Activated T-helper 17 cell treated with anti-CD3 and anti-CD28 coated beads, Interleukin-2, amount 50 U/mL, for 72 hours (primary cell): ENCODE data around the gene PLCH1. TPM values are rescaled to one million over a fixed set of nuclear protein-coding genes. Genes with fewer than 3 reads are reported as not detected.

Source experiments
- ATAC-seq: fragments of 150-1000 bp; cut with Tn5 transposase; replicated peaks from 2 replicates; pipeline ENCODE4 v1.10.0; 2021; ENCODE audit warnings: mild to moderate bottlenecking, moderate library complexity
- H3K27ac Mint-ChIP-seq: one replicate; pipeline ENCODE4 v1.8.0; 2022; ENCODE audit warnings: mixed read lengths
- H3K27me3 Mint-ChIP-seq: one replicate; pipeline ENCODE4 v1.8.0; 2022; ENCODE audit warnings: mixed read lengths
- H3K36me3 Mint-ChIP-seq: one replicate; pipeline ENCODE4 v1.8.0; 2022; ENCODE audit warnings: low read depth, mild to moderate bottlenecking, mixed read lengths
- H3K4me1 Mint-ChIP-seq: one replicate; pipeline ENCODE4 v1.8.0; 2022; ENCODE audit warnings: mixed read lengths
- H3K4me3 Mint-ChIP-seq: one replicate; pipeline ENCODE4 v1.8.0; 2022; ENCODE audit warnings: mild to moderate bottlenecking, mixed read lengths
- H3K9me3 Mint-ChIP-seq: one replicate; pipeline ENCODE4 v1.8.0; 2022; ENCODE audit warnings: mixed read lengths
- total RNA-seq, 2 donors: library from RNA; stranded (reverse); gene quantifications; one replicate each; pipeline ENCODE4 v1.2.3, GENCODE V29; 2022

PLCH1 gene
- total RNA-seq, 2 donors from 2014 or later: 0.24 TPM; not detected in 1

DNA sequence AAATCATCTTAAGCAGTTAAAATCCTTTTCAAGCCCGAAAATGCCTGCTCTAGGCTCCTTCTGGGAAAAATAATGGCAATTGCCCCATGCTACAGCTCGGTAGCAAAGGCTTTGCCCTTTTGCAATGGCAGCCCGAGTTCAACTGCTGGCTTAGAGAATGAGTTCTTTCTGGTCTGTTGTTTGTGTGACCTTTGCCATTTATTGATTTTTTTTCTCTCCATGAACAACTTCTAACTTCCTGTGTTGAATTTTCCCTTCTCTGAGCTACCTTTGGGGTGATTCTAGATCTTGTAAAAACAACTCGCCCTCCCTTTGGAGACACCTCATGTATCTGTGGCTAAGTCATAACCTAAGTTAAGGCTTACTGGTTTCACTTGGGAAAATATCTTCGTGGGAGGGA lies 139.3 kb downstream of the PLCH1 start:
- H3K4me3 Mint-ChIP-seq: no peak overlapping the region
- no peak for ATAC-seq
- H3K27me3 Mint-ChIP-seq: peaks cover 14% of the 10 kb centered on the region
- no peaks in the 10 kb centered on the region for H3K4me1 Mint-ChIP-seq
- H3K36me3 Mint-ChIP-seq: no peaks in the 10 kb centered on the region
- H3K9me3 Mint-ChIP-seq: no peaks in the 10 kb centered on the region
- no peak overlapping the region for H3K27ac Mint-ChIP-seq

- H3K4me1 Mint-ChIP-seq: no peaks in the 10 kb centered on the region
- H3K27ac Mint-ChIP-seq: no peak overlapping the region
- H3K9me3 Mint-ChIP-seq: no peaks in the 10 kb centered on the region
- H3K4me3 Mint-ChIP-seq: no peak overlapping the region
- no peak for ATAC-seq
- peaks cover 14% of the 10 kb centered on the region for H3K27me3 Mint-ChIP-seq
- H3K36me3 Mint-ChIP-seq: no peaks in the 10 kb centered on the region
Measured at GRCh38 chr3:155604967-155605366, 139.9 kb downstream of the PLCH1 start.

GRCh38 chr3:155604126-155604525 lies 140.7 kb downstream of the PLCH1 start:
- Mint-ChIP-seq H3K36me3 (no peaks in the 10 kb centered on the region), H3K27me3 (peaks cover 11% of the 10 kb centered on the region), H3K27ac (no peak overlapping the region), H3K4me3 (no peak overlapping the region), H3K9me3 (no peaks in the 10 kb centered on the region), H3K4me1 (no peaks in the 10 kb centered on the region)
- no peak for ATAC-seq

- H3K9me3 Mint-ChIP-seq: no peaks in the 10 kb centered on the region
- peaks cover 7% of the 10 kb centered on the region for H3K27me3 Mint-ChIP-seq
- ATAC-seq: no peak
- no peak overlapping the region for H3K4me3 Mint-ChIP-seq
- H3K27ac Mint-ChIP-seq: no peak overlapping the region
- no peaks in the 10 kb centered on the region for H3K4me1 Mint-ChIP-seq
- no peaks in the 10 kb centered on the region for H3K36me3 Mint-ChIP-seq
Measured at GRCh38 chr3:155603302-155603701, 141.6 kb downstream of the PLCH1 start.

DNA sequence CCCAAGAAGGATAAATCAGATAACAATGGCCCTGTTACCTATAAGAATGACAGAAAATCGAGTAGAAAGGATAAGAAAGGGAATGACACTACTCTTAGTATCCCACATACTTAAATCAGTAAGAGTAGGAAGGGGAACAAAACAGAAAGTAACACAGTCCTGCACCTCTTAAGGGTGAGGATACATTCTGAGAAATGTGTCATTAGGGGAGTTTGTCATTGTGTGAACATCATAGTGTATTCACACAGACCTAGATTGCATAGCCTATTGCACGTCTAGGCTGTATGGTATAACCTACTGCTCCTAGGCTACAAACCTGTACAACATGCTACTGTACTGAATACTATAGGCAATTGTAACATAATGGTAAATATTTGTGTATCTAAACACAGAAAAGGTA lies 142.6 kb downstream of the PLCH1 start:
- Mint-ChIP-seq H3K4me3 (no peak overlapping the region), H3K27me3 (peaks cover 7% of the 10 kb centered on the region), H3K27ac (no peak overlapping the region), H3K4me1 (no peaks in the 10 kb centered on the region), H3K36me3 (no peaks in the 10 kb centered on the region), H3K9me3 (no peaks in the 10 kb centered on the region)
- ATAC-seq: peak; percentile 67

- Mint-ChIP-seq H3K27me3 (no peaks in the 10 kb centered on the region), H3K36me3 (no peaks in the 10 kb centered on the region), H3K27ac (no peak overlapping the region), H3K4me1 (no peaks in the 10 kb centered on the region), H3K4me3 (no peak overlapping the region), H3K9me3 (no peaks in the 10 kb centered on the region)
- ATAC-seq: no peak
Measured at GRCh38 chr3:155598671-155599070, 146.2 kb downstream of the PLCH1 start.

DNA sequence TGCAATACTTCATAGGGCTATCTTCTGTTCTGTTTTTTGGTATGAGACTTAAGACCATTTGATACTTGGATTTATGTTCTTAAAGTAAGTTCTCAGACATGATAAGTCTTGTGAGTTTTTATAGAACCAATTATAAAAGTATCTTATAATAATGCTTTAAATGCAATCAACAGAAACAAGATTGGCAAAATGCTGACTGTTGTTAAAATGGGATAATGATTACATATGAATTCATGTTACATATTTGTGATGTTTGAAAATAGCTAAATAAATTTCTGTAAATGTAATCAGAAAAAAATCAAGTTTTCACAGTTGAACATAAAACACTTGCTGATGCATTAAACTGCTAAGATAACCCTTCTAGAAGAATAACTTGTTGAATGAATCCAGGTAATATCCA lies 148.3 kb downstream of the PLCH1 start:
- no peak for ATAC-seq
- H3K27me3 Mint-ChIP-seq: no peaks in the 10 kb centered on the region
- no peak overlapping the region for H3K4me3 Mint-ChIP-seq
- H3K27ac Mint-ChIP-seq: no peak overlapping the region
- H3K4me1 Mint-ChIP-seq: no peaks in the 10 kb centered on the region
- H3K36me3 Mint-ChIP-seq: no peaks in the 10 kb centered on the region
- no peaks in the 10 kb centered on the region for H3K9me3 Mint-ChIP-seq

GRCh38 chr3:155595371-155595770 lies 149.5 kb downstream of the PLCH1 start:
- no peak overlapping the region for H3K4me3 Mint-ChIP-seq
- no peaks in the 10 kb centered on the region for H3K36me3 Mint-ChIP-seq
- no peak for ATAC-seq
- H3K4me1 Mint-ChIP-seq: no peaks in the 10 kb centered on the region
- H3K27me3 Mint-ChIP-seq: no peaks in the 10 kb centered on the region
- no peaks in the 10 kb centered on the region for H3K9me3 Mint-ChIP-seq
- H3K27ac Mint-ChIP-seq: no peak overlapping the region

- H3K4me3 Mint-ChIP-seq: no peak overlapping the region
- H3K27ac Mint-ChIP-seq: no peak overlapping the region
- no peak for ATAC-seq
- H3K9me3 Mint-ChIP-seq: no peaks in the 10 kb centered on the region
- H3K4me1 Mint-ChIP-seq: no peaks in the 10 kb centered on the region
- no peaks in the 10 kb centered on the region for H3K27me3 Mint-ChIP-seq
- H3K36me3 Mint-ChIP-seq: no peaks in the 10 kb centered on the region
Measured at GRCh38 chr3:155594526-155595187, 150.2 kb downstream of the PLCH1 start.

DNA sequence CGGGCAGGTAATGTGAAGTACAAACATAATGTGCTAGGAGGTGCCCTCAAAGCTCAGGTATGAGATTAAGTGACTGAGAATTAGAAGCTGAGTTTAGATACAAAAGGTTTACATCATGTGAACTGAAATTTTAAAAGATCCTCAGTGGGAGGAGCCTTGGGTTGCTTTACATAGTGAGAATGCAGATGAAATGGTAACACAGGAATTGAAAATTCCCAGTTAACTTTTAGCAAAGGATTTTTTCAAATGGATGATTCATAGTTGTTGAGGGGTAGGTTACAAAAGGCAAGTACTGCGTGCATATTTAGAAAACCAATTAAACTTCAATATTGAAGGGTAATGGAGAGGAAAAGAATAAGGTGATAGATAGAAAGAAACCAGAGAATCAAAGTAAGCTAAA lies 157.3 kb downstream of the PLCH1 start:
- Mint-ChIP-seq H3K27ac (no peak overlapping the region), H3K27me3 (peaks cover 3% of the 10 kb centered on the region), H3K4me3 (no peak overlapping the region), H3K4me1 (no peaks in the 10 kb centered on the region), H3K36me3 (no peaks in the 10 kb centered on the region), H3K9me3 (no peaks in the 10 kb centered on the region)
- no peak for ATAC-seq

GRCh38 chr3:155585384-155585783 lies 159.5 kb downstream of the PLCH1 start:
- Mint-ChIP-seq H3K36me3 (no peaks in the 10 kb centered on the region), H3K27ac (no peak overlapping the region), H3K4me3 (no peak overlapping the region), H3K27me3 (peaks cover 7% of the 10 kb centered on the region), H3K9me3 (no peaks in the 10 kb centered on the region), H3K4me1 (no peaks in the 10 kb centered on the region)
- no peak for ATAC-seq

DNA sequence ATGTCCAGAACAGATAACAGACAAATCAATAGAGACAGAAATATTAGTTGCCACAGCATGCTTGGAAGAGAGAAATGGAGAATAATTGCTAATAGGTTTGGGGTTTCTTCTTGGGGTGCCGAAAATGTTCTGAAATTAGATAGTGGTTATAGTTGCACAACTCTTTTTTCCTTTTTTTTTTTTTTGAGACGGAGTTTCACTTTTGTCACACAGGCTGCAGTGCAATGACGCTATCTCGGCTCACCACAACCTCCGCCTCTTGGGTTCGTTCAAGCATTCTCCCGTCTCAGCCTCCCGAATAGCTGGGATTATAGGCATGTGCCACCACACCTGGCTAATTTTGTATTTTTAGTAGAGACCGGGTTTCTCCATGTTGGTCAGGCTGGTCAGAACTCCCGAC lies 163.3 kb downstream of the PLCH1 start:
- no peak overlapping the region for H3K27ac Mint-ChIP-seq
- no peak for ATAC-seq

GRCh38 chr3:155572085-155572484 lies 172.8 kb downstream of the PLCH1 start:
- Mint-ChIP-seq H3K4me3 (no peak overlapping the region), H3K9me3 (no peaks in the 10 kb centered on the region), H3K27me3 (peaks cover 16% of the 10 kb centered on the region), H3K4me1 (no peaks in the 10 kb centered on the region), H3K27ac (no peak overlapping the region), H3K36me3 (no peaks in the 10 kb centered on the region)
- ATAC-seq: no peak

More for the DNA sequence above, 163.3 kb downstream of the PLCH1 start:
- Mint-ChIP-seq H3K4me3 (no peak overlapping the region), H3K9me3 (no peaks in the 10 kb centered on the region), H3K36me3 (no peaks in the 10 kb centered on the region), H3K27me3 (peaks cover 14% of the 10 kb centered on the region), H3K4me1 (no peaks in the 10 kb centered on the region)

DNA sequence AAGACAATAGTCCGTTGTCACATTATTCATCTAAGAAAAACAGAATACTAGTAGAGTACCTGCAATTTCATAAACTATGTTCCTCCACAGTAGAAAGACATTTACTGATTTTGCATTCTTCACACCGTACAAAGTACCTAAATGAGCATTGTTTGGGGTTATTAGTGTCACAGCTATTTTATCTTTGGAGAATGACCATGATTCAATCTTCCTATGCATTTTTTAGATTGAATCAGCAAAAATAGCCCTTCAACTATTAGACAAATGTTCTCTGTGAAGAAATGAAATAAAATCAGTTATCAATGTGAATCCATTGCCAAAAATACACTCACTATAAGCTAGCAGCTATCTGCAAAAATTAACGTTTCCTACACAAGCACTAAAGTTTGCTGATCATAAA lies 176.6 kb downstream of the PLCH1 start:
- Mint-ChIP-seq H3K36me3 (no peaks in the 10 kb centered on the region), H3K27ac (no peak overlapping the region), H3K4me1 (no peaks in the 10 kb centered on the region), H3K4me3 (no peak overlapping the region), H3K9me3 (no peaks in the 10 kb centered on the region), H3K27me3 (peaks cover 3% of the 10 kb centered on the region)
- ATAC-seq: no peak

DNA sequence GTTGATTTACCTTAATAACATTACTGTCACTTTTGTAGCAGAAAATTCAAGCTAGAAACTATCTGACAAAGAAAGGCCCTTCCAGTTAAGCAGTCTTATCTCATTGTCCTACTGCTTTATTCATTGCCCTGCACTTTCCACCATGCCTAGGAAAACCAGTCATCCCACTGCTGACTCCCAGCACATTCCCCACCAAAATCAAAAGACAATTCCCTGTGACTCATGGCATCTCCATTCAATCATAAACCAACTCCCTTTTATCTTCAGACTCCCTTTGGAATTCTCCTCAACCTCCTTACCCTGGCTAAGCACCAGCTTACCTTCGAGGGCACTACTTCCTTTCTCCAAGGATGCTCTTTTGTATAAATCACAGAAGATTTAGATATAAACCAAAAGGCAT lies 184.3 kb downstream of the PLCH1 start:
- no peak for ATAC-seq
- Mint-ChIP-seq H3K9me3 (no peaks in the 10 kb centered on the region), H3K27me3 (no peaks in the 10 kb centered on the region), H3K4me1 (no peaks in the 10 kb centered on the region), H3K36me3 (no peaks in the 10 kb centered on the region), H3K4me3 (no peak overlapping the region), H3K27ac (no peak overlapping the region)

GRCh38 chr3:155560135-155560534 lies 184.7 kb downstream of the PLCH1 start:
- H3K36me3 Mint-ChIP-seq: no peaks in the 10 kb centered on the region
- H3K9me3 Mint-ChIP-seq: no peaks in the 10 kb centered on the region
- ATAC-seq: no peak
- no peak overlapping the region for H3K27ac Mint-ChIP-seq
- no peaks in the 10 kb centered on the region for H3K27me3 Mint-ChIP-seq
- no peaks in the 10 kb centered on the region for H3K4me1 Mint-ChIP-seq
- H3K4me3 Mint-ChIP-seq: no peak overlapping the region
